Femur (tissue), 1 donor: ENCODE measurements around the gene COL23A1.

ENCODE experiments used
- DNase-seq: peaks from one replicate; pipeline ENCODE4 v3.0.0-alpha.2; 2017

COL23A1 gene

DNA sequence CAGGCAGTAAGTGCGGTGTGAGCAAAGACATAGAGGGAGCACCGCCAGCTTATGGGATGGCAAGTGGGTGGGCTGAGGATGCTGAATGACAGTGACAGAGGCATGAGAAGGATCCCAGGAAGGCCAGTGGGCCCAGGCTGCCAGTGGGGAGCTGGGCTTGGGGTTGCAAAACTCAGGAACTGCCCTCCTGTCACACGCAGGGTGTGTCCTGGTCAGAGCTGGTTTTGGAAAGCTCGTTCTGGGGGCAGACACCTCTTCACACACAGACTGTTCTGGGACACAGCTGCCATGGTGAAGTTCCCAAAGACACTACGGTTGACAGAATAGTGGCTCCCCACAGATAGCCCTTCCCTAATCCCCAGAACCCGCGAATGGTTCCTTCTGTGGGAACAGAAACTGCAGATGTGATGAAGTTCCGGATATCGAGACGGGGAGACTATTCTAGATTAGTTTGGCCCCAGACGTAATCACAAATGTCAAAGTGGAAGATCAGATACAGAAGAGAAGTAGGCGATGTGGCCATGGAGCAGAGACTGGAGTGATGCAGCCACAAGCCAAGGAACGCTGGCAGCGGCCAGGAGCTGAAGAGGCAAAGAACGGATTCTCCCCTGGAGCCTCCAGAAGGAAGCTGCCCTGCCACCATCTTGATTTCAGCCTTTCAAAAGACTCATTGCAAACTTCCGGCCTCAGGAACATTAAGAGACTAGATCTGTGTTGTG, 159.0 kb downstream of the COL23A1 start:
- no peak for DNase-seq

DNA sequence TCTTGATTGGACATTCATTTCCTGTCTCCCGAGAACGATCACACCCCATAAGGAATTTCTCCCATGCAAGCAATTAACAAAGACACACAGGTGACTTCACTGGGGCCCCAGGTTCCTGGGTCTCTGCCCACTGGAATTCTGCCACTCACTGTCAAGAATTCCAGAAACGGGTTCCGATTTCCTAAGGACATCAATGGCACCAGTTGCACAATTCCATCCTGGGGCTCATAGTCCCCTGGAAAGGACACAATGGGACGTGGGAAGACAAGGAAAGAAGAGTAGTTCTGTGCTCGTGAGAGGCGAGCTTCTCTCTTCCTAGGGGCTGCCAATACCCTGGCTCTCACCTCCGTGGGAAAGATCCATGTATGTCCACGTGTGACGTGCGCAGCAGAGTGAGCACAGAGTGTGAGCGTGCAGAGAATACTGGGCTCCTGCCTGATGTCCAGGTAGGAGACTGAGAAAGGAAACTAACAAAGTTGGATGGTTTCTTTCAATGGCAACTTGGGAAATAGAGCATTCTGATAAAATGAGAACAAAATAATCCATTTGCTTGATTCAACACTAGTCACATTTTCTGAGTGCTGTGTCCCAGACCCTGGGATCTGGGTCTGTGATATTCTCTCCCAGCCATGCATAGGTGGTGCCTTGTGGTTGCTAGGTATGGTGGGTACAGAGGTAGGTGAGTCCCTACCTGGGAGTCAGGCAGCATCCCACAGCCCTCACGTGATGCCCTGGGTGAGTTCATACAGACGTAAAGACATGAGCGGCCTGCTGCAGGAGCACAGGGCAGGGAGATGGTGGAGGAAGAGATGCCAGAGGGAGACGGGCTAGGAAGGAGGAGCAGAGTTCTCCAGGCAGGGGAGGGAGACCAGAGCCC, 159.8 kb downstream of the COL23A1 start:
- no peak for DNase-seq

DNA sequence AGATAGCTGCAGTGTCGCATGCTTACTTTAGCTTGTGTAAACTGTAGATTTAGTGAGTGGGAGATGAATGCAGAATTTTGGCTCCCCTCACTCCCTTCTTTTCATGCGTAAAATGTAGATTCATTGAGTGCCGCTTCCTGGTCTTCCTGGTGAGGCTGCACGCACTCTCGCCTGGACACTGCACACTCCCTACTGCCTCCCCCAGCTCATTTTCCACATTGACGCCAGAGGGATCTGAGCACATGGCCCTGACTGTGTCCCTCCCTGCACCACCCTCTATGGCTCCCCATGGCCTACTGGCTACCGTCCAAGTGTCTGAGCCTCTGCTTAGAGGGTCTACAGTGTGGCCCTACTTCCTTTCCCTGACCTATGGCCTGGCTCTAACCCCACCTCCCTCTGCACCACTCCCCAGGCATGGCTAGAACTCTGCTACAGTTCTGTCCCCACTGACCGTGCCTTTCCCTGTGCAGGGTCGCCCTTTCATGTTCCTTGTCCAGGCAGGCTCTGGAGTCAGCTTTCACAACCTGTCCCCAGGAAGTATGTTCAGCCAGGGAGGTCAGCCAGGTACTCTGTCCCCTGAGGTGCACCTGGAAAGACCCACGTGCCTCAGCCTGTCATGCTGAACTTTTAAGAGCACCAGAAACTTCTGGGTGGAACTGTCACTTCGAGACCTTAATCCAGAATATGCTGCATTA, 160.6 kb downstream of the COL23A1 start:
- no peak for DNase-seq

DNA sequence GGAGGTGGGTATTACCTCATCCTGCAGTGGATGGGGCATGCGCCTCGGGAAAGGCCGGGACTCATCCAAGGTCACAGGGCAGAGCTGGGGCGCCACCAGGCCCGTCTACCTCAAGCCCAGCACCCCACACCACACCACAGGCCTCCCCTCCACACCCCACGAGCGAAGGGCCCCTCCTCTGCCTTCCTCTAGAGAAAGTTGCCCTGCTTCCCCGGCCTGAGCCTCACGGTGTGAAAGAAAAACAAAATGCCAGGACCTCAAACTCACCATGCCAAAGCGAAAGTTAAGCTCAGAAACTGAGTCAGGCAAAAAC, 161.1 kb downstream of the COL23A1 start:
- no peak for DNase-seq

DNA sequence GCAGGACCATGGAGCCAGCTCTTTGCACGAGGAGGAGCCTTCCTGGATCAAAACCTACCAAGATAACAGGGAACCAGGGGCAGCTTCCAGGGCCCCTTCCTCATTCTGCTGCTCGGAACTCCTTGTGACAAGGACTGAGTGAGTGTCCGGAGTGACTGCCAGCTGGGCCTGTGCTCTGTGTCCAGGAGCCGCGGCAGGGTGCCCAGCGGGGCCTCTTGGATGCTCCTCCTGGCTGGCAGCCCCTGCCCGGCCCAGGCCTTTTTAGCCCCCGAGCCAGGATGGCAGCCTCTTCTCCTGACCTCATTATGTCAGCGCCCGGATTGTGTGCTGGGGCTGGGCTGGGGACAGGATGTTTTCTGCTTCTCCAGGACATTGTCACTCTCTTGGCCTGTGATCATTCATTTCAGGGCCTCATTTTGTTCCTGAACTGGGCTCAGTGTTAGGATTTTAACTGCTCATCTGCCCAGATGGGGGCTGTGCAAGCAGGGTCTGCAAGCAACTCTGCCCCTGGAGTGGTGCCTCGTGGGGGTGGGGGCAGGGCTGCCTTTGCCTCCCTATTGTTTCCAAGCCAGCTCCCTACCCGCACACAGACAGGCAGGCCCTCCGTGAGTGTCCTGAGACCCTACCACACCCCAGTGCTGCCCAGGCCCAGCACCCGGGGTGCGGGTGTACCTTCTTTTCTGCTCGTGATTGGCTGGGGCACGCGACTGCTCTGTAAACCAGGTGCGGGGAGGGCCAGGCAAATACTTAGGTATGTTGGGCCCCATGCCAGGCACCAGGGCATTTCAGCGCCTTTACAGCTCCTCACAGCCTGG, 161.6 kb downstream of the COL23A1 start:
- no peak for DNase-seq

DNA sequence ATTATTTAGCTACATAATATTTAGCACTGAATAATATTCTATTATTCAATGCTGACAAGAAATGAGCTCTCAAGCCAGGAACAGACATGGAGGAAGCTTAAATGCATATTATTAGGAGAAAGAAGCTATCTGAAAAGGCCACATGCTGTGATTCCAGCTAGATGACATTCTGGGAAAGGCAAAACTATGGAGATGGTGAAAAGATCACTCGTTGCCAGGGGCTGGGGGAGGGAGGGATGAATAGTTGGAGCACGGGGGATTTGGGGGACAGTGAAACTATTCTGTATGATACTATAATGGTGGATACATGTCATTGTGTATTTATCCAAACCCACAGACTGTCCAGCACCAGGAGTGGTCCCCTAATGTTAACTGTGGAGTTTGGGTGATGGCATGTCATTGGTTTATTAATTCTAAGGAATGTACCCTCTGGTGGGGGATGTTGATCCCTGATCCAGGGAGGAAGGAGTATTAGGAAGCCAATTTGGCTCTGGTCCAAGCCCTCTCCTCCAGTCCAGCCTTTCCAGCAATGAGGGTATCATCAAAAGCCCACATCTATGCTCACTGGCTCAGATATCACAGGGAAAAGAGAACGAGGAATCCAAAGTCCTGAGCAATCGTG, 162.5 kb downstream of the COL23A1 start:
- no peak for DNase-seq

DNA sequence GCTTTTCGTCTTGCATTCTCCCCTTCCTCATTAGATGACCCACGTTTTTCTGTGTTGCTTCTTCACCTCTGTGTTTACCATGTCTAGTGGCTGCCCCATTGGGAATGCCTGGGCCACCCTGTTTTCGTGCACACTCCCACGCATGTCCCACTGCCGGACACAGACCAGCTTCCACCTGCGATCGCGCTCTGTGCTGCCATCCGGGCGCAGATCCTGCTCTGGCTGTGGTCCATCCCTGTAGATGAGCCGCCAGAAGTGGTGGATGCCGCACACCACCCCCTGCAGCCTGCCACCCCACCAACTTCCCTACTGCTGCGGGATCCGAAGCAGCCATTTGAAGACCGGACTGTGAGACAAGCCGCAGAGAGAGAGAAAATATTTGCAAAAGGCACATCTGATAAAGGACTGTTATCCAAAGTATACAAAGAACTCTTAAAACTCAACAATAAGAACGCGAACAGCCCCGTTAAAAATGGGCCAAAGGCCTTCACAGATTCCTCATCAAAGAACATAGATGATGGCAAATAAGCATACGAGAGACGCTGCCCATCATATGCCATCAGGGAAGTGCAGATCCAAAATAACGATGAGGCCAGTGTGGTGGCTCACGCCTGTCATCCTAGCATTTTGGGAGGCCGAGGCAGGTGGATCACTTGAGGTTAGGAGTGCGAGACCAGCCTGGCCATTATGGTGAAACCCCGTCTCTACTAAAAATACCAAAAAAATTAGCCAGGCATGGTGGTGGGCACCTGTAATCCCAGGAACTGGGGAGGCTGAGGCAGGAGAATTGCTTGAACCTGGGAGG, 163.7 kb downstream of the COL23A1 start:
- DNase-seq, result no peak

DNA sequence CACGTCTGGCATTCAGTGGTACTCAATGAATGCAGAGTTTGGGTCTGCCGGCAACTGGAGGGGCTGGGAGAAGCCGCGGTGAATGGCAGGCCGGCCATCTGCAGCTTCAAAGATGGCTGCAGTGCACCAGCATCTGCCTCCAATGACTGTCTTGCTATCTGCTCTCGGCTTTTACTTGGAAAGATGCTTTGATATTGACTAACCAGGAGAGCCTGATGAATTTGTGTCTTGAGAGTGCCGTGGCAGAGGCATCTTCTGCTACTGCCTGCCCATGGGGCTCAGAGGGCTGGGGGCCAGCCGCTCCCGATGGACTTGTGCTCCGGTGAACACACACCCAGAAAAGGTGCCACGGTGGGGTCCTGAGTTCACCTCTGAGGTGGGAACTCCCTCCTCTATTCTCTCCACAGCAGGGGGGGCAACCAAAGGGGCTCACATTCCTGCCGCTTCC, 164.5 kb downstream of the COL23A1 start:
- DNase-seq, result no peak

DNA sequence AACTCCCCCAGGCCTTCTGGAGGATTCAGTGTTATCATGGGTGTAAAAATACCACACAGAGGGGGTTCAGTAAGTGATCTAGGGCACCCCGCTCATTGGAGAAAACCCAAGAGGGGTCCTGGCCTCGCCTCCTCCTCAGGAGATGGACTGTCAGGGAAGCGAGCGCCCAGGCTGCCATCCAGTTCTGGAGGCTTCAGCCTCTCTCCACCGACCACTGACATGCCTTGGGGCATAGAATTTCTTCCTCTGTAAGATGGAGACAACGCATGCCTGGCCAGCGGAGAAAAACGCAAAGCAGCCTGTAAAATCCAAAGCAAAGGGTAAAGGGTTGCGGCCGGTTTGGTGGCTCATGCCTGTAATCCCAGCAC, 165.4 kb downstream of the COL23A1 start:
- DNase-seq, result no peak

DNA sequence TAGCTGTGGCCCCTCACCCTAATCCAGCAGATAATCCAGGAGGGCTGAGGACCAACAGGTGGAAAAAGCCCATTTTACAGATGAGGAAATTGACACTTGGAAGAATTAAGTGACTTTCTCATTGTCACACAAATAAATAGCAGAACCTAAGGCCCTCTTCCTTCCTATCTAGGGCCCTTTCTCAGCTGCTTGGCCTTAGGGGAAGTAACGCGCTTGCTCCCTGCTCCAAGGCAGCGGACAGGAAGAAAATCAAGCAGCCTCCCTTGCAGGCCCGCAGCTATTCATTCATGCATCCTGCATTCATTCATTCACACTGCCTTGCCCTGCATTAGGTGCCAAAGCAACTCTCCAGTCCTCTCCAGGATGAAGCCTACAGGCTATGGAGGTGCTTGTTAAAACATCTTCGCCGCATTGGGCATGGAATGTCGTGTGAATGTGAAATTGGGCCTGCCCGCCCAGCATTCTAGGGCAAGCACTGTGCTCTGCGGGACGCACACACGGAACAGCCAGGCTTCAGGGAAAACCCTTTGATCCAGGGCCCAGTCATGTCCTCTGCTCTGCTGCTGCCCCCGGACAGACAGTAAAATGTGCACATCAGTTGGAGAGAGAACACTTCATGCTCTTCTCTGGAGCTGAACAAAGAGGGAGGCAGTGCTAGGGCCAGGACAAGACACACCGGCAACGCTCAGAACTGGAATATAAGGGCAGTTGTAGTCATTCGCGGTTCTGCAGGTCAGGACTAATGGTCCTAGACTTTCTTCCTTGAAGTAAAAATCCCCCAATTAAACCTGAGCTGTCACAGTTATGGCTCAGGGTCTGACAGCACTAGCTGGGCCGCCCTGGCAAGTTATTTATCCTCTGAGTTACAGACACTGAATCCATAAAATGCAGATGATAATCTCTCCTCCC, 166.0 kb downstream of the COL23A1 start:
- no peak for DNase-seq

DNA sequence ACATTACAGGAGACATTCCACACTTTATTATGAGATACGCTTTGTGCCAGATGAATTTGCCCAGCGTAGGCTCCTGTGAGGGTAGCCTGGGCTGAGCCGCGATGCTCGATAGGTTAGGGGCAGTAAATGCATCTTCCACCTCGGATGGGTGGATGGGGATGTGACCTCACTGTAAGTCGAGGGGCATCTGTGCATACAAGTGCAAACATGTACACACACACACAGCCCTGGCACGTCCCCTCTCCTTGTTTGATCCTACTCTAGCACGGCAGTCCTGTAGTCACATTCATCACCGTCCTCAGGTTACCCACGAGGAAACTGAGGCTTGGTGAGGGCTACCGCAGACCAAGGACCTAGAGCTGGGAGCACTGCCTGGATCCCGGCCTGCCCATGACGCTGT, 166.8 kb downstream of the COL23A1 start:
- DNase-seq, result no peak

DNA sequence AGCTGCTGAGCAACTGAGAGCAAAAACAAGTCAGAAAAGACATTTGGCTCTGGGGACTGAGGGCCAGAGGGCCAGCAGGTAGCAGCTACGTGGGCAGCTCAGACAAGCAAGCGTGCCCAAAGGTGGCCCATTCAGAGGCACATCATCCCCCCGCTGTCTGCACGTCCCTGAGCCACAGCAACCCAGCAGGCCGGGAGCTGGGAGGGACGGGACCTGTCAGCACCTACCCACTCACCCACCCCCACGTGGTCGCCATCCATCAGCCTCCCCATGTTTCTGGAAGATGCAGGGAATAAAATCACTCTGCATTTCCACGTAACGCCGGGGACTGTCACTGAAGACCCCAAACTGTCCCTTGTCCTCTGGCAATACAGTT, 167.8 kb downstream of the COL23A1 start:
- no peak for DNase-seq

DNA sequence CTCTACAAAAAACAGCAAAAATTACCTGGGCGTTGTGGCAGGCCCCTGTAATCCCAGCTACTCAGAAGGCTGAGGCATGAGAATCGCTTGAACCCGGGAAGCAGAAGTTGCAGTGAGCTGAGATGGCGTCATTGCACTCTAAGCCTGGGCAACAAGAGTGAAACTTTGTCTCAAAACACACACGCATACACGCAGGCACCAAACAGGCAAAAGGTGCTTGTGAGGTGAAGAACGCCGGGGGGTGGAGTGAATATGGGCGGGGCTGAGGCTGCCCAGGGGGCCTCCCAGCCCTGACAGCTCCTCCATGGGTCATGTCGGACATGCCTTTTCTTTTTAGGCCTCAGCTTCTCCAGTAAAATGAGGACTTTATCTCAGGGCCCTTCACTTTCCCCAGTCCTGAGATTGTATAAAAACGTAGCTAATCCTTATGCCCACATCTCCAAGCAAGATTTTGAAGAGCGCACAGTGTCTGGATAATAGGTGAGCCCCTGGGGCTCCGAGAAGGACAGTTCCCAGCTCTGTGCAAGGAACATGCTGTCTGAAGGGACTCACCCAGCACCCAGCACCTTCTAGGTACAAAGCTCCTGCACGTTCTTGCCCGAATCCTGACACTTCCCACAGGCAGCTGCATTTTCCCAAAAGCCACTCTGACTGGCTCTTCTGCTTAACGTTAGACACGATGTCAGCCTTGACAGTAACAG, 168.3 kb downstream of the COL23A1 start:
- no peak for DNase-seq

DNA sequence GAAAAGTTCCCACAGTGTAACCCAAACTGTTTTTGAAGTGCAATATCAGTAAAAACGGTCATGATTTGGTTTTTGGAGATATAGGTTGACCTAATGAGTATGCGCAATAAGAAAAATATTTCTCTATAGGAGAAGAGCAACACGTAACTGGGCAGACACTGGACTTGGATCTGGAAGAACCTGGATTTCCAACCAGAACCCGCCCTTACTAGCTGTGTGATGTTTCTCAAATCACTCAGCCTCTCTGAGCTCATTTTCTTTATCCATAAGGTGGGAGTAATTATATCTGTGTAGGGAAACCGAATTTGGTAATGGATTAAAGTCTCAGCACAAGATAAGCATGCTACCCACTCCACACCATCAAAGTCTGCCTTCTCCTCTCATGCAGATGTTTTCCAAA, 169.1 kb downstream of the COL23A1 start:
- DNase-seq, result no peak

DNA sequence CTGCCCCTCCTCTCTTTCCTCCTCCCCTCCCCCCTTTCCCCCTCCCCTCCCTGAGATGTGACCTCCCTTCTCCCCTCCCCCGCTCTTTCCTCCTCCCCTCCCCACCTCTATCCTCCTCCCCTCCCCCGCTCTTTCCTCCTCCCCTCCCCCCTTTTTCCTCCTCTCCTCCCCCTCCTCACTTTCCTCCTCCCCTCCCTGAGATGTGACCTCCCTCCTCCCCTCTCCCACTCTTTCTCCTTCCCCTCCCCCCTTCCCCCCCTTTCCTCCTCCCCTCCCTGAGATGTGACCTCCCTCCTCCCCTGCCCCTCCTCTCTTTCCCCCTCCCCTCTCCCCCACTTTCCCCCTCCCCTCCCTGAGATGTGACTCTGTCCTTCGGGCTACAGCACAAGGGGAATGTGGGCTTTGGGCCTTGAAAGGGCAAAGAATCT, 169.8 kb downstream of the COL23A1 start:
- DNase-seq, result no peak

DNA sequence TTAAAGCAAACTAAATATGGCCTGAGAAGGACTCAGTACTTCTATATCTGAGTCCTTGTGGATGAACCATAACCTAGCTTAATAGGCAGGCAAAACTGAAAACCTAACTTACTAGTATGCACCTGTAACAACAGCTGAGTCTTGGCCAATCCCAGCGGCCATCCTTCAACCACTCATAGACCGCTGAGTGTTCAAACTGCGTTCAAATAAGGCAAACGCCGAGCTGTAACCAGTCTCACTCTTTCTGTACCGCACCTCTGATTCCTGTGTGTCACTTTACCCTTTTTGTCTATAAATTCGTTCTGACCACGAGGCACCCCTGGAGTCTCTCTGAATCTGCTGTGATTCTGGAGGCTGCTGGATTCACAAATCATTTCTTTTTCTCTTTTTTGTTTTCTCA, 170.5 kb downstream of the COL23A1 start:
- no peak for DNase-seq

DNA sequence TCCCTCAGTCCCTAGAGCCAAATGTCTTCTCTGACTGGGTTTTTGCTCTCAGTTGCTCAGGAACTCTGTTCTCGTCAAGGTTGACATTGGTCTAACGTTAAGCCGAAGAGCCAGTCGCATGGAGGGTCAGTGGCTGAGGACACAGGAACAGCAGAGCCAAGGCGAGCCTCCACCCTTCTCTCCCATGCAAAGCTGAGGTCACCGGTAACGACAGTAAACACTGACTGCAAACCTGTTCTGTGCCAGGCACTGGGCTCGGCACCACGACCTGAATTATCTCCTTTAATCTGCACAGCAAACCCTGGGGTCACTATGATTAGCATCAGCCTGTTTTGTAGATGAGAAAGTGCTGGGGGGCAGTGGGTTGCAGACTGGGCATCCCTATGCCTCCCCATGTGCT, 171.0 kb downstream of the COL23A1 start:
- no peak for DNase-seq

DNA sequence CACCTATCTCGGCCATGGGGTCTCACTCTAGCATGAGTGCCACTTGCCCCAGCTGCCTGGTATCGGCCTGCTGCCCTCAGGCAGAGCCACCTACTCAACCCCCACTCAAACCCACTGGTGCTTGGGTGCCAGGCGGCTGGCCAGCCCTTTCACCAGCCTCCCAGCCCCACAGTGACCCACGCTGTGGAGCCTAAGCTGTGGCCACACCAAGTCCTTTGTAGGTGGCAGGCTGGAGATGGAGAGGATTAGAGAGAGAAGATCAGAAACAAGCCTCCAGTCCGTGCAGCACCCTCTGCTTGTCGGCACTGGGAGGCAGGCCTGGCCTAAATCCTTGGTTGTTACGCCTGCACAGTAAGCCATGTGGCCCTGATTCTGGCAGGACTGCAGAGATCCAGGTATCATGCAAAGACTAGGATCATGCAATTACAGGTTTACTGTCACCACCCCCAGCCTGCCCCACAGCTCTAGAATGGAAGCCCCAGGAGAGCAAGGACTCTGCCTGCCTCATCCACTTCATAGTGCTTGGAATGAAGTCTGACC, 171.7 kb downstream of the COL23A1 start:
- DNase-seq, result no peak

DNA sequence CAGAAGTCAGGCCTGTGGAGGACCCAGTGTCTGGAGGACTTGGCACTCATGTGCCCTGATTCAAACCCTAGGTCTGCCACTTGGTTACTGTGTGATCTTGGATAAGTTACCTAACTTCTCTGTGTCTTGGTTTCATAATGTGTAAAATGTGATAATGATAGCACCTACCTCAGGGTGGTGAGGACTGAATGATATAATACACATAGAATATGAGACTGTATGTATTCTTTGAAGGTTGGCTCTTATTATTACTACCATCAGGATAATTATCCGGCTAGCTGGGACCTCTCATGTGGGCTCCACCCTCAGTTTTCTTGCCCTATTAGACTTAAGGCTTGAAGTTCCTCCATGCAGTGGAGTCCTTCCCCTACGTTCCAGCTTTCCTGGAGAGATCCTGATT, 172.2 kb downstream of the COL23A1 start:
- no peak for DNase-seq

DNA sequence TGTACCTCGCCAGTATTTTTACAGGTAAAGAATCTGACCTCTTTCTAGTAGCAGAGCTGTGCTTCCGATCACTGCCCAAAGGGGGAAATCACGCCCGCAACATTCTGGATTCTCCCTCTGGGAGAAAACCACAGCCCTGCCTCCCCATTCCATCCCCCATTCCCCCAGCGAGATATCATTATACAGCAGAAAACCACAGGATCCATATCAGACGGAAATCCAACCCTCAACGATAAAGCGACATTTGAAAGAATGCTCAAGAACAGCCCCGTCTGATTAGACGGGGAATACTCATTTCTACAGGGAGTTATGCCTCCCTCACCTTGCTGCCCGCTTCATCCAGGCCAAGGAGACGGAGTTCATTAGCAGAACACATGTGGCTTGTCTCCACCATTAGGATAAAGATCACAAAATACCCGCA, 172.8 kb downstream of the COL23A1 start:
- no peak for DNase-seq
